A673 (cell line): ENCODE data around the gene HDGFL2. TPM values are rescaled to one million over a fixed set of nuclear protein-coding genes. Genes with fewer than 3 reads are reported as not detected.
A peak's percentile ranks its signal among the peaks of the same experiment; 100 is the strongest.

Experiments used
- BruUV-seq: library from RNA; stranded (reverse); fragments of 400-500 nt; replicated peaks from 2 replicates; lab custom pipeline; 2021; lab: Mats Ljungman, UMichigan
- CTCF ChIA-PET: fragments of 300-600 bp; sonication (Branson Sonifier 250); formaldehyde crosslinking; loops from one replicate; lab custom pipeline; 2022; ENCODE audit warnings: antibody characterized with exemption; lab: Charles Lee
- POLR2A ChIA-PET: fragments of 300-600 bp; sonication (Branson Sonifier 250); formaldehyde crosslinking; loops from one replicate; lab custom pipeline; 2022; ENCODE audit warnings: antibody characterized with exemption; ENCODE audit not compliant: low non-redundant PET; lab: Charles Lee
- DNase-seq: peaks from one replicate; pipeline ENCODE4 v3.0.0-alpha.2; 2015; ENCODE audit warnings: low spot score
- H3K27ac ChIP-seq: fragments of 200-600 bp; sonication (generic); 2 replicates; pipeline ENCODE4 v1.5.1; 2016; ENCODE audit warnings: mixed run types, low read depth, mild to moderate bottlenecking, mixed read lengths, antibody characterized with exemption, low read length; ENCODE audit not compliant: poor library complexity, severe bottlenecking
- H3K27me3 ChIP-seq: fragments of 200-600 bp; sonication (generic); replicated peaks from 2 replicates; pipeline ENCODE4 v1.6.1; 2017; ENCODE audit warnings: mixed run types, low read depth, mild to moderate bottlenecking, mixed read lengths, antibody characterized with exemption, low read length; ENCODE audit not compliant: insufficient read depth, poor library complexity
- H3K36me3 ChIP-seq: fragments of 200-600 bp; sonication (generic); 2 replicates; pipeline ENCODE4 v1.6.1; 2016; ENCODE audit warnings: mixed run types, mild to moderate bottlenecking, mixed read lengths, antibody characterized with exemption, low read length; ENCODE audit not compliant: insufficient read depth, poor library complexity, severe bottlenecking
- H3K4me1 ChIP-seq: fragments of 200-600 bp; sonication (generic); 2 replicates; pipeline ENCODE4 v1.6.1; 2017; ENCODE audit warnings: mixed run types, mild to moderate bottlenecking, mixed read lengths, antibody characterized with exemption, low read length; ENCODE audit not compliant: insufficient read depth, poor library complexity, severe bottlenecking
- H3K4me3 ChIP-seq: fragments of 200-600 bp; sonication (generic); 2 replicates; pipeline ENCODE4 v1.5.1; 2016; ENCODE audit warnings: low read depth, mixed run types, mild to moderate bottlenecking, mixed read lengths, low read length; ENCODE audit not compliant: poor library complexity, severe bottlenecking
- H3K9me3 ChIP-seq: fragments of 200-600 bp; sonication (generic); 2 replicates; pipeline ENCODE4 v1.6.1; 2016; ENCODE audit warnings: mixed run types, low read depth, mild to moderate bottlenecking, mixed read lengths, antibody characterized with exemption, low read length; ENCODE audit not compliant: poor library complexity, severe bottlenecking
- EZH2 ChIP-seq: fragments of 200-600 bp; sonication (generic); IDR thresholded peaks from 2 replicates; pipeline ENCODE4 v1.6.1; 2017; ENCODE audit warnings: borderline replicate concordance, low read depth, mild to moderate bottlenecking, mixed read lengths, antibody characterized with exemption, low read length; ENCODE audit not compliant: poor library complexity, severe bottlenecking
- intact Hi-C: fragments of 100-400 bp; cut with micrococcal nuclease; formaldehyde crosslinking; loops from one replicate; pipeline ENCODE4 v1.10.0; 2022; ENCODE audit not compliant: unreplicated experiment
- total RNA-seq: library from RNA; stranded (reverse); gene quantifications from 2 replicates; pipeline ENCODE4 v1.2.3, GENCODE V29; 2021
- TF ChIP-seq, protein P1 (sequence below): fragments of 300-800, 200-600 bp; sonication (generic); conservative IDR thresholded peaks from 2 replicates; pipeline ENCODE4 v1.5.1; 2017; ENCODE audit warnings: low read depth, mild to moderate bottlenecking, antibody characterized with exemption, low read length, moderate library complexity, mixed read lengths

HDGFL2 gene
- total RNA-seq, 1 experiment from 2014 or later = 89.6 TPM

- TF ChIP-seq EZH2 = no peak
- TF ChIP-seq, protein P1, sequence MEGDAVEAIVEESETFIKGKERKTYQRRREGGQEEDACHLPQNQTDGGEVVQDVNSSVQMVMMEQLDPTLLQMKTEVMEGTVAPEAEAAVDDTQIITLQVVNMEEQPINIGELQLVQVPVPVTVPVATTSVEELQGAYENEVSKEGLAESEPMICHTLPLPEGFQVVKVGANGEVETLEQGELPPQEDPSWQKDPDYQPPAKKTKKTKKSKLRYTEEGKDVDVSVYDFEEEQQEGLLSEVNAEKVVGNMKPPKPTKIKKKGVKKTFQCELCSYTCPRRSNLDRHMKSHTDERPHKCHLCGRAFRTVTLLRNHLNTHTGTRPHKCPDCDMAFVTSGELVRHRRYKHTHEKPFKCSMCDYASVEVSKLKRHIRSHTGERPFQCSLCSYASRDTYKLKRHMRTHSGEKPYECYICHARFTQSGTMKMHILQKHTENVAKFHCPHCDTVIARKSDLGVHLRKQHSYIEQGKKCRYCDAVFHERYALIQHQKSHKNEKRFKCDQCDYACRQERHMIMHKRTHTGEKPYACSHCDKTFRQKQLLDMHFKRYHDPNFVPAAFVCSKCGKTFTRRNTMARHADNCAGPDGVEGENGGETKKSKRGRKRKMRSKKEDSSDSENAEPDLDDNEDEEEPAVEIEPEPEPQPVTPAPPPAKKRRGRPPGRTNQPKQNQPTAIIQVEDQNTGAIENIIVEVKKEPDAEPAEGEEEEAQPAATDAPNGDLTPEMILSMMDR = no peak
- Histone ChIP-seq H3K9me3 (no peaks in the 10 kb centered on the region), H3K4me3 (no peak overlapping the region), H3K4me1 (no peaks in the 10 kb centered on the region), H3K36me3 (no peaks in the 10 kb centered on the region), H3K27ac (no peak overlapping the region), H3K27me3 (no peaks in the 10 kb centered on the region)
- no peak for DNase-seq
- no TSS peak for BruUV-seq
- ChIA-PET POLR2A (no interaction called here), CTCF (no interaction called here)
- intact Hi-C loops = no loop called here
These were observed 4.3 kb upstream of the HDGFL2 start for GRCh38 chr19:4467835-4468234.

DNA sequence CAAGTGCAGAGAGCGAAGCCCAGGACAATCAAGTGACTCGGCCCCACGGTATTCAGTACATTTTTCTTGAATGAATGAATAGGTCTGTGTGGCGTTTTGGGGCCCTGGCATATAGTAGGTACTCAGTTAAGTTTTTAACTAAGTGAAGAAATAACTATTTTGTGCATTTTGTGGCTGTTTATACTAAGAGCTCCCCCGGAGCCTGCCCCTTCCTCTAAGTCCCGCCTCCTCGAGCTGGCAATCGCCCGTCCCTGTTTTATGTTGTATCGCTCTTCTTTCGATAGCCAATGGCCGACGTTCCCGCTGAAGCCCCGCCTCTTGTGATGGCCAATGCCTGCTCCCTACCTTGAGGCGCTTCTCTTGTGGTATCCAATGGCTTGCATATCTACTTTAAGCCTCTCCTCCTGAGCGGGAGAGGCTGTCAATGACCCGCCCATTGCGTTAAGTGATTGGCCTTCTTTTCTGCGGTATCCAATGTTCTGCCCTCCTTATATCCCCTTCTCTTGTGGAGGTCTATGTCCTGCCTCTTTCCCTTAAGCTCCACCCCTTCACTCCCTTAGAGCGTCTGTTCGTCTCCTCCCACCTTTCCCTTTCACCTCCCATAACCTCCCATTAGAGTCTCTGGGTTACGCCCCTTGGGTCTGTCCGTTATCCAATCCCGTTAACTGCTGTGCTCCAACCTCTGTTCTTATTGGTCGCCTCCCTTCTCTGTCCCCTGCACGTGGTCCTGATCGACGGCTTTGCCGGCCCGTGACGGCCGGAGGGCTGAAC is 509 bp upstream of the HDGFL2 start:
- Histone ChIP-seq H3K4me1 (no peaks in the 10 kb centered on the region), H3K27me3 (no peaks in the 10 kb centered on the region), H3K36me3 (peaks cover 8% of the 10 kb centered on the region), H3K27ac (peak overlapping the region; percentile 71), H3K9me3 (no peaks in the 10 kb centered on the region), H3K4me3 (peak overlapping the region; percentile 99)
- CTCF ChIA-PET = interaction anchor here (0.5 kb wide), 1 partner anchor 199 kb away, joined by 3 read pairs; no protein-coding TSS in a partner anchor
- intact Hi-C loops = loop anchor here (5.0 kb wide), 1 partner anchor 69 kb away; the partner anchor contains the start of genes CHAF1A and SH3GL1
- peak; percentile 100 for DNase-seq
- TF ChIP-seq, protein P1 = no peak
- TF ChIP-seq EZH2 = no peak
- POLR2A ChIA-PET = interaction anchor here (0.5 to 1.0 kb wide), 4 partner anchors 64 to 821 kb away, joined by 3 to 8 read pairs (median 5); partner anchors contain the start of gene PLIN5
- no TSS peak for BruUV-seq

GRCh38 chr19:4473011-4473762 is 1.1 kb downstream of the HDGFL2 start:
- DNase-seq = no peak
- no TSS peak for BruUV-seq
- Histone ChIP-seq H3K9me3 (no peaks in the 10 kb centered on the region), H3K27ac (peak overlapping the region; percentile 88), H3K4me1 (no peaks in the 10 kb centered on the region), H3K4me3 (peak overlapping the region; percentile 99), H3K36me3 (peaks cover 18% of the 10 kb centered on the region), H3K27me3 (no peaks in the 10 kb centered on the region)
- TF ChIP-seq, protein P1 = no peak
- TF ChIP-seq EZH2 = no peak
- CTCF ChIA-PET = no interaction called here
- intact Hi-C loops = loop anchor here (5.0 kb wide), 1 partner anchor 71 kb away; the partner anchor contains the start of genes CHAF1A and SH3GL1
- POLR2A ChIA-PET = interaction anchor here (0.6 kb wide), 1 partner anchor 226 kb away, joined by 4 read pairs; the partner anchor contains the start of gene YJU2
